ENCODE data around the gene DNAAF5. TPM values are rescaled to one million over a fixed set of nuclear protein-coding genes. Genes with fewer than 3 reads are reported as not detected.

The DNAAF5 gene
- total RNA-seq, 1 donor from 2014 or later: 41.5 TPM

DNA sequence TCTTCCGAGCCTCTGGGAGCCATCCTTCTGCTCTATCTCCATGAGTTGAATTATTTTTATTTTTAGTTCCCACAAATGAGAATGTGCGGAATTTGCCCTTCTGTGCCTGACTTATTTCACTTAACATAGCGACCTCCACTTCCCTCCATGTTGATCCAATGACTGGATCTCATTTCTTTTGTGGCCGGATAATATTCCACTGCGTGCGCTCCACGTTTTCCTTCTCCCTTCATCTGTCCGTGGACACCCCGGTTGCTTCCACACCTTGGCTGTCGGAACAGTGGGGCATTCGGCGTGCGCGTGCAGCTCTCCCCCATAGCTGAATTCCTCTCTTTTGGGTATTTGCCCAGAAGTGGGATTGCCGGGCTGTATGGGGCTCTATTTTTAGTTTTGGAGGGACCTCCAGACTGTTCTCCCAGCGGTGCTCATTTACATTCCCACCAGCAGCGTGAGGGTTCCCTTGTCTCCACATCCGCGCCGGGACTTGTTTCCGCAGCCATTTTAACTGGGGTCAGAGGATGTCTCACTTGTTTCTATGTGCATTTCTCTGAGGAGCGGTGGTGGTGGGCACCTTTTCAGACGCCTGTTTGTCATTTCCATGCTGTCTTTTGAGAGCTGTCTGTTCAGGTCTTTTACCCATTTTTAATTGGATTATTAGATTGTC lies 54.8 kb downstream of the DNAAF5 start:
- no peak overlapping the region for H3K4me3 Mint-ChIP-seq (ENCODE audit: low read depth)
- peaks cover 27% of the 10 kb centered on the region for H3K36me3 Mint-ChIP-seq (ENCODE audit: low read depth)
- no peaks in the 10 kb centered on the region for H3K27me3 Mint-ChIP-seq (ENCODE audit: low read depth)
- intact Hi-C loops (cut with micrococcal nuclease): no loop called here
- no peak for DNase-seq (ENCODE audit: low spot score)
- no peak overlapping the region for H3K27ac Mint-ChIP-seq
- H3K9me3 Mint-ChIP-seq: no peaks in the 10 kb centered on the region
- H3K4me1 Mint-ChIP-seq (ENCODE audit: low read depth): no peaks in the 10 kb centered on the region

- DNase-seq (ENCODE audit: low spot score): no peak
- Mint-ChIP-seq H3K9me3 (no peaks in the 10 kb centered on the region), H3K4me1 (ENCODE audit: low read depth) (no peaks in the 10 kb centered on the region), H3K27me3 (ENCODE audit: low read depth) (no peaks in the 10 kb centered on the region), H3K4me3 (ENCODE audit: low read depth) (no peak overlapping the region), H3K27ac (no peak overlapping the region), H3K36me3 (ENCODE audit: low read depth) (peaks cover 27% of the 10 kb centered on the region)
- intact Hi-C loops (cut with micrococcal nuclease): no loop called here
These were observed 55.5 kb downstream of the DNAAF5 start for GRCh38 chr7:781936-782529.

DNA sequence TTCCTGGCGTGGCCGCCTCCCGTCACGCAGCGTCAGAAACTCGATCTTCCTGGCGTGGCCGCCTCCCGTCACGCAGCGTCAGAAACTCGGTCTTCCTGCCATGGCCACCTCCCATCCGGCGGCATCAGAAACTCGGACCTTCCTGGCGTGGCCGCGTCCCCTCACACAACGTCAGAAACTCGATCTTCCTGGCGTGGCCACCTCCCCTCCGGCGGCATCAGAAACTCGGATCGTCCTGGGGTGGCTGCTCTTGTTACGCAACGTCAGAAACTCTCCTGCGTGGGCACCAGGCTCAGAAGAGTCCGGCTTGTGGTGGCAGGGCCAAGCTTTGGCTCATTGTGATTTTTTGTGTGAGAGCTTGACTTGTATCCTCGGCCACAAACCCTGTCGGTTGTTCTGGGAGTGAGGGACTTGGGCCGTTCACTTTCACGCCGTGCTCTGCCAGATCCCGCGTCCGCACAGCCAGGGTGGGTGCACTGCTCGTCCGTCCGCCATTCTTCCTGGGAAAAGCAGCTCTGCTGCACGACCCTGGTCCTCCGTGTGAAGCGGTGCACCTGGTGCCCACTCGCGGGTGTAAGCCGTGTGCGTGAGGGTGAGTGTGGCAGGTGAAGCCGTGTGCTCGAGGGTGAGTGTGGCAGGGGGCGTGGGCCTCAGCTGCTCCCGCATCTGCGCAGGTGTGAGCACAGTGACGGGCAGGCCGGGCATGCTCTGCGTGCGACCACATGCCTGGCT lies 56.4 kb downstream of the DNAAF5 start:
- DNase-seq (ENCODE audit: low spot score): no peak
- Mint-ChIP-seq H3K27me3 (ENCODE audit: low read depth) (no peaks in the 10 kb centered on the region), H3K4me3 (ENCODE audit: low read depth) (no peak overlapping the region), H3K4me1 (ENCODE audit: low read depth) (no peaks in the 10 kb centered on the region), H3K27ac (no peak overlapping the region), H3K36me3 (ENCODE audit: low read depth) (peaks cover 27% of the 10 kb centered on the region), H3K9me3 (no peaks in the 10 kb centered on the region)
- intact Hi-C loops (cut with micrococcal nuclease): no loop called here

- Mint-ChIP-seq H3K9me3 (no peaks in the 10 kb centered on the region), H3K27me3 (ENCODE audit: low read depth) (no peaks in the 10 kb centered on the region), H3K4me1 (ENCODE audit: low read depth) (no peaks in the 10 kb centered on the region), H3K4me3 (ENCODE audit: low read depth) (no peak overlapping the region), H3K27ac (no peak overlapping the region), H3K36me3 (ENCODE audit: low read depth) (peaks cover 34% of the 10 kb centered on the region)
- intact Hi-C loops (cut with micrococcal nuclease): no loop called here
- DNase-seq (ENCODE audit: low spot score): no peak
These were observed 57.3 kb downstream of the DNAAF5 start for GRCh38 chr7:783556-784490.

GRCh38 chr7:784971-785370 lies 58.5 kb downstream of the DNAAF5 start:
- intact Hi-C loops (cut with micrococcal nuclease): no loop called here
- no peak overlapping the region for H3K27ac Mint-ChIP-seq
- H3K27me3 Mint-ChIP-seq (ENCODE audit: low read depth): no peaks in the 10 kb centered on the region
- no peaks in the 10 kb centered on the region for H3K4me1 Mint-ChIP-seq (ENCODE audit: low read depth)
- peaks cover 41% of the 10 kb centered on the region for H3K36me3 Mint-ChIP-seq (ENCODE audit: low read depth)
- H3K9me3 Mint-ChIP-seq: peaks cover 5% of the 10 kb centered on the region
- H3K4me3 Mint-ChIP-seq (ENCODE audit: low read depth): no peak overlapping the region
- no peak for DNase-seq (ENCODE audit: low spot score)

- Mint-ChIP-seq H3K36me3 (ENCODE audit: low read depth) (peaks cover 41% of the 10 kb centered on the region), H3K9me3 (peaks cover 5% of the 10 kb centered on the region), H3K27ac (no peak overlapping the region), H3K27me3 (ENCODE audit: low read depth) (no peaks in the 10 kb centered on the region), H3K4me1 (ENCODE audit: low read depth) (no peaks in the 10 kb centered on the region), H3K4me3 (ENCODE audit: low read depth) (no peak overlapping the region)
- intact Hi-C loops (cut with micrococcal nuclease): no loop called here
- no peak for DNase-seq (ENCODE audit: low spot score)
These were observed 58.9 kb downstream of the DNAAF5 start for GRCh38 chr7:785416-785815.

- no peak overlapping the region for H3K27ac Mint-ChIP-seq
- intact Hi-C loops (cut with micrococcal nuclease): loop anchor here (1.0 to 2.0 kb wide), 2 partner anchors 87 to 168 kb away; partner anchors contain the start of gene ADAP1
- peak; percentile 42 for DNase-seq (ENCODE audit: low spot score)
- H3K9me3 Mint-ChIP-seq: peaks cover 5% of the 10 kb centered on the region
- no peak overlapping the region for H3K4me3 Mint-ChIP-seq (ENCODE audit: low read depth)
- H3K36me3 Mint-ChIP-seq (ENCODE audit: low read depth): peaks cover 40% of the 10 kb centered on the region
- H3K27me3 Mint-ChIP-seq (ENCODE audit: low read depth): no peaks in the 10 kb centered on the region
- H3K4me1 Mint-ChIP-seq (ENCODE audit: low read depth): no peaks in the 10 kb centered on the region
These were observed 60.2 kb downstream of the DNAAF5 start for GRCh38 chr7:786472-787255.

- intact Hi-C loops (cut with micrococcal nuclease): loop anchor here (2.0 kb wide), 1 partner anchor 167 kb away; the partner anchor contains the start of gene ADAP1
- H3K4me3 Mint-ChIP-seq (ENCODE audit: low read depth): no peak overlapping the region
- peaks cover 34% of the 10 kb centered on the region for H3K36me3 Mint-ChIP-seq (ENCODE audit: low read depth)
- no peaks in the 10 kb centered on the region for H3K4me1 Mint-ChIP-seq (ENCODE audit: low read depth)
- no peak overlapping the region for H3K27ac Mint-ChIP-seq
- H3K9me3 Mint-ChIP-seq: peaks cover 5% of the 10 kb centered on the region
- DNase-seq (ENCODE audit: low spot score): no peak
- no peaks in the 10 kb centered on the region for H3K27me3 Mint-ChIP-seq (ENCODE audit: low read depth)
These were observed 61.1 kb downstream of the DNAAF5 start for GRCh38 chr7:787332-788240.

DNA sequence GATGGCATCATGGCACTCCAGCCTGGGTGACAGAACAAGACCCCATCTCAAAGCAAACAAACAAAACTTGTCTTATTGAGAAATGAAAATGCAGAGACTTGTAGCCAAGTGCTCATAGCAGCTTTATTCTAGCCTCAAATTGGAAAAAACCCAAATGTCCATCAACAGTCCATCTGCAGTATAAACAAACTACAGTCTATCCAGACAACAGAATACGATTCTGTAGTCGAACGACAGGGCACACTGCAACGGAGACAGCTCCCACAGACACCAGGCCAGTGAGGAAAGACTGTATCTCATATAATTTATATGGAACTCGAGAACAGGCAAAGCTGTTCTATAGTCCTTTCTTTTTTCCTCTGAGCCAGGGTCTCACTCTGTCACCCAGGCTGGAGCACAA lies 65.0 kb downstream of the DNAAF5 start:
- no peak overlapping the region for H3K27ac Mint-ChIP-seq
- peaks cover 5% of the 10 kb centered on the region for H3K9me3 Mint-ChIP-seq
- H3K4me3 Mint-ChIP-seq (ENCODE audit: low read depth): no peak overlapping the region
- no peak for DNase-seq (ENCODE audit: low spot score)
- intact Hi-C loops (cut with micrococcal nuclease): no loop called here
- H3K4me1 Mint-ChIP-seq (ENCODE audit: low read depth): no peaks in the 10 kb centered on the region
- no peaks in the 10 kb centered on the region for H3K27me3 Mint-ChIP-seq (ENCODE audit: low read depth)
- H3K36me3 Mint-ChIP-seq (ENCODE audit: low read depth): peaks cover 17% of the 10 kb centered on the region

GRCh38 chr7:794207-794606 lies 67.7 kb downstream of the DNAAF5 start:
- no peak for DNase-seq (ENCODE audit: low spot score)
- Mint-ChIP-seq H3K36me3 (ENCODE audit: low read depth) (peaks cover 3% of the 10 kb centered on the region), H3K27ac (no peak overlapping the region), H3K27me3 (ENCODE audit: low read depth) (no peaks in the 10 kb centered on the region), H3K4me1 (ENCODE audit: low read depth) (no peaks in the 10 kb centered on the region), H3K4me3 (ENCODE audit: low read depth) (no peak overlapping the region), H3K9me3 (peaks cover 2% of the 10 kb centered on the region)
- intact Hi-C loops (cut with micrococcal nuclease): no loop called here

- Mint-ChIP-seq H3K27ac (no peak overlapping the region), H3K4me3 (ENCODE audit: low read depth) (no peak overlapping the region), H3K9me3 (no peaks in the 10 kb centered on the region), H3K36me3 (ENCODE audit: low read depth) (no peaks in the 10 kb centered on the region), H3K4me1 (ENCODE audit: low read depth) (no peaks in the 10 kb centered on the region), H3K27me3 (ENCODE audit: low read depth) (no peaks in the 10 kb centered on the region)
- intact Hi-C loops (cut with micrococcal nuclease): no loop called here
- no peak for DNase-seq (ENCODE audit: low spot score)
These were observed 68.3 kb downstream of the DNAAF5 start for GRCh38 chr7:794671-795329.
